GM18517 (cell line): ENCODE results near the gene ST6GALNAC3.

Source experiments
- ATAC-seq: cut with Tn5 transposase; IDR thresholded peaks from one replicate; pipeline ENCODE4 v1.9.1; 2021; ENCODE audit warnings: mild to moderate bottlenecking, moderate library complexity; ENCODE audit not compliant: unreplicated experiment

The ST6GALNAC3 gene

DNA sequence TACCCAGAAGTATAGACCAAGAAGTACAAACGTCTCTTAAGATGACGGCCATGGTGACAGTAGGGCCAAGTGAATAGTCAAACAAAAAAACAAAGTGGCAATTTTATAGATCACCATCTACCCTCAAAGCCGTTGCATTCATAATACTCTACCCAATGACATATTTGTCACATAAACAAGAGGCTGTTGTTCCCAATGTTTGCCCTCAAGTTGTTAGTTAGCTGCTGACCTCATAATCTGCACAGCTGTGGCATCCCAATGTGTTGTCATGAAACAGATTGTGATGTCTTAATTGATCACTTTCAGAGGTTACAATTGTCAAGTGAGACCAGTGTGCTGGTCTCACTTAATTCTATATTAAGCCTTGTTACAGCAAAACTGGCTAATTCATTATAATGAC, 333.8 kb downstream of the ST6GALNAC3 start:
- ATAC-seq = no peak

DNA sequence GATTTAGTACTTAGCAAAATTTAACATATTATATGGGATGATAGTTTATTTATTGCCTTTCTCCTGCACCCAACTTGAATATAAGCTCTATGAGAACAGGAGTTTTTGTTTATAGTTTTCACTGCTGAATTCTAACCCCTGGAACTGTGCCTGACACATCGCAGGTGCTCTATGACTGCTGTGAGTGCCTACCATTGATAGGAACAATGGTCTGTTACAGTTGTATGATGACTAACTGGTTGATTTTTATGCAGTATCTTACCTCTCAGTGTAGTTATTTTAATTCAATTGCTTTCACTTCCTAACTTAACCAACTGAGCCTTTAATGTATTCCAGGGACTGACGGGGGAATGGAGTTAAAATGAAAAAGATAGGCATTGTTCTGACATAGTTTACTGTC, 336.0 kb downstream of the ST6GALNAC3 start:
- no peak for ATAC-seq

DNA sequence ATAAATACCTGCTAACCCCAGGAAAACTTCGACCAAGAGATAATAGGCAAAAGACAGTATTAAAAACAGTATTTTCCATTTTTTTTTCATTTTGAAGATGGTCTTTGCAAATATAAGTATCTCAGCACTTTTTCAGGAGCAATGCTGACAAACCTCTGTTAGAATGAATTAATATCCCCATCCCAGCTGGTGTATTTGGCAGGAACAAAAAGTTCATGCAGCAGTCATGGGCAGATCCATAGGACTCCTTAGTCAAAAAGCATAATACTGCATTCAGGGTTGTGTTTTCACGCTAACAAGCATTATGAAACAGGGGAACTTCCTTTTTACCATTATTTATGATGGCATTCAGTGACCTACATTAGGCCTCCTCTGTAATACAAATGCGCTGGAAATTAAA, 344.0 kb downstream of the ST6GALNAC3 start:
- no peak for ATAC-seq

DNA sequence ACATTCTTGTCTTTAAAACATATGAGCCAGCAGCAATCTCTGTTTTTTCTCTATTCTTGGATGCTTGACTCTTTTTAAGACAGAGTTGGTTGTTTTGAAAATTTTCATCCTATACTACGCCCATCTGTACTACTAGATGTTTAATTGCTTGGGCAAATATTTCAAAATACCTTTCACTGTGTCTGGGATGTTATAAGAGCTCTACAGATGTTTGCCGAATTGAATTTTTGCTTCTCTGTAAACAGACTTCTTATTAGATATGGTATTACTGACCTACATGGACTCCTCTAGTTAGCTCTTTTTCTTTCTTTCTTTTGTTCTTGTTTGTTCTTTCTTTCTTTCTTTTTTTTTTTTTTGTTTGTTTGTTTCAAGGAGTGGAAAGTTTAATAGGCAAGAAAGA, 345.1 kb downstream of the ST6GALNAC3 start:
- ATAC-seq = no peak

DNA sequence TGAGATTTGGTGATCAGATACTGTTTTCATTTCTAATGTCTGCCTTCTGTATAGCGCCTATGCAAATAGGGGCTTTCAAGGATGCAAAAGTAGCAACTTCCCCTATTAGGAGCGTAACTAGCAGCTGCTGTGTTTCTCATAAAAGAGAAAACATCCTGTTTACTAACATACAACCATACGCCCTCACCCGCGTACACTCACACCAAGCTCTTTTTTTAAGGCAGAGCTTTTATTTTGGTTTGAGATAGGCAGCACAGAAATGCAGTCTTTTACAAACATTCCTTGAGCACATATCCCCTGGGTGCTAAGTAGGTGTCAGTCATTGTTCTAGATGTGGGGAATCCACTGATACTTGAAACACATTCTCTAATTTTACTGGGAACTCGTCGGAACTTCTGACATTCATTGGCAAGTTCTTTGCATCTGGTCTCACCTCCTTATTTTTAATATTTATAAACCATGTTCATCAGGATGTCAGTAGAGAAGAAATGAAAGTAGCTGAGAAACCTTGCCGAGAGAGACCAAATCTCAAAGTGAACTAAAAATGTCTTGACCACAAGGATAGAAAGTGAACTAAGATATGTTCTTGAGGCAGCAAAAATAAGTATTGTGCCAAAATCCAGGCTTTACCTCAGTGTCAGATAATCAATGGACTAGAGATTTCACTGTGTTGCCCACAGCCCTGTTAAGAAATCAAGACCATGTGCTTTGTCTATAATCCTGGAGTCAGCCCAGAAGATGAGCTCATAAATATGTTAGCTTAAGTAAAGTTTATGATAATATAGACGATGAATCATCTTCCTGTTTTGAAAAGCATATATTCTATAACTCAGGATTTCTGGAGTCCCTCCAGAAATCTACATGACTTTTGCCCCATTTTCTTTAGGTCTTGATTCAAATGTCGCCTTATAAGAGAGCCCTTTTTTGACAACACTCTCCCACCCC, 350.9 kb downstream of the ST6GALNAC3 start:
- ATAC-seq = no peak

DNA sequence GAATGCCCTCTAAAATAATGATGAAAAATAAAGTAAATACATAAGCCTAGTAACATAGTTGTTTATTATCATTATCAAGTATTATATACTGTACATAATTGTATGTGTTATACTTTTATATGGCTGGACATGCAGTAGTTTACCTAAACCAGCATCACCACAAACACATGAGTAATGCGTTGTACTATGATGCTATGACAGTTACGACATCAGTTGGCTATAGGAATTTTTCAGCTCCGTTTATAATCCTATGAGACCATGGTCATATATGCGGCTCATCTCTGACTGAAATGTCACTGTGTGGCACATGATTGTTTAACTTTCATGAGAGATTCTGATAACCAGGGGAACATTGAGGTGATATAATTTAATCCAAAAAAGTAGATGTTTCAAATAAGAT, 352.1 kb downstream of the ST6GALNAC3 start:
- no peak for ATAC-seq

DNA sequence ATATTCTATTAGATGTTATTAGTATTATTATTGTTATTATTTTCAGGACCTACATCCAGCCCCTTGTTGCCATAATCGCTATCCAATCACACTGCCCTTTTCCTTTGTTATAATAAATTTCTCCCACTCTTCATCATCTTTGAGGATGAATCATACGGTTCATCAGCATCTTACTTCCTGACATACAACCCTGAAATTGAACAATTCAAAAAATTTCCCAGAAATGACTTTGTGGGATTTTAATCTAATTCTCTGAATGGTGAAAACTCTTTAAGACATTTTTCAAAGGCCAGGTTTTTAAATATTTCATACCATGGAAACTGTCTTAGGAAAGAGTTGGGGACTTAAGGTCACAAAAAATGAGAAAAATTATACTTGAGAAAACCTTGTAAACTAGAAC, 353.5 kb downstream of the ST6GALNAC3 start:
- no peak for ATAC-seq

DNA sequence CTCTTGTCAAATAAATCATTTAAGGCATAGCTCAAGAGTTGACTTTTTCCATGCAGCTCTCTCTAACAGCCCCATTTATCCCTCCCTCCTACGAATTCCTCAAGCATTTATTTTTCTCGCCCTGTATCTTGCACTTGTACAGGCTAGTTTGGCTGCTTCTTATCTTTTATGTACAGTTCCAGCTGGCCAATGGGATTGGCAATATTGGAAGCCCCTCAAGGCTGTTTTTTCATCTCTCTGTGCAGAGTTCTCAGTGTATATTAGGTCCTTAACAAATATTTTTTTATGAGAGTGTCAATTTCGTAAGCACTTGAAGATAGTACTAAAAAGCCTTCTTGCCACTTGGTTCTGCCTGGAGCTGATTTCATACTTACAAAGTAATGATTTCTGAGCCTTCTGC, 356.0 kb downstream of the ST6GALNAC3 start:
- ATAC-seq = no peak

DNA sequence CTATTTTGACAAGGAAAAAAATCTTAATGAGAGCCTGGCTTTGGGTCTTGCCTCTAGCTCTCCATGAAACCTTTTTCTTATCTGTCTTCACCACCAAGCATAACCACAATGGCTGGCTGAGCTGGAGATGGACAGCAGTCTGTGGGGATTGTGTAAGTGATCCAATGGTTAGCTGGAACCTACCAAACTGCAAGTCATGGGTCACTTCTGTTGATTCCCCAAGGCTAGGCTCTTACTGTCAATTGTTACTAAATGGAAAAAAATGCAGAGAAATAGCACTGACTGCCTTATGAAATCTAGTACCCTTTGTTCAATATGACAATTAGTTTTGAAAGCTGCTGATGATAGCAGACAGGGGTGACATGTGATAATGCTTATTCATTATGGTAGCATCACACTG, 359.0 kb downstream of the ST6GALNAC3 start:
- ATAC-seq = no peak

DNA sequence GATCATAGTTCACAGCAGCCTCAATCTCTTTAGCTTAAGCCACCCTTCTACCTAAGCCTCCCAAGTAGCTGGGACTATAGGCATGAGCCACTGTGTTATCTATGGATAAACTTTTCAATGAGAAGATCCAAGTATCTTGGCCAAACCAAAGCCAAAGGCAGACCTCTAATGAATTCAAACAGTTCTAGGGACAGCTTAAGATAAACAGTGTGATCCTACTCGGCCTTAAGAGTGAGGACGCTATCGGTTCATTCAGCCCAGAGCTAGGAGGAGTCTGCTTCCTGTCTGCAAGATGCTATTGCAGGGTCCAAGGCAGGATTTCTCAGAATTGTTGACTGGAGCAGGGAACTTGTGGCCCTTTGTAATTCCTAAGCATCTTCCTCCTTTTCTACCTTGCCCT, 368.7 kb downstream of the ST6GALNAC3 start:
- ATAC-seq = no peak

DNA sequence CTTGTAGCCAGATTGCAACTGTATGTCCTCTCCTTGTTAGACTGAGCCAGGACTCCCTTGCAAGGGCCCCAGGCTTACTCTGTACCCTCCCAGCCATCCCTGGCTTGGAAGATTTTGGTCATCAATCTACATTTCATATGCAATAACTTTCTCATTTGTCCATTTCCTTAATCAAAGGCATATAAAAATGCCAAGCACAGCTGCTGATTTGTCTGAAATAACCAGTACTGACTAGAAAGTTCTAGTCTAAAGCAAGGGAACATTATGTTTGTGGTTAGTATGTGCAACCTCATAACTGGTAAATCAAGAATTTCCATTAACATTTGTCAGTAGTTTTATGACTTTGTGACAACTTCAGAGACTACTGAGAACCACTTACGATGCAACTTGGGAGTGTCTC, 370.2 kb downstream of the ST6GALNAC3 start:
- ATAC-seq = no peak

DNA sequence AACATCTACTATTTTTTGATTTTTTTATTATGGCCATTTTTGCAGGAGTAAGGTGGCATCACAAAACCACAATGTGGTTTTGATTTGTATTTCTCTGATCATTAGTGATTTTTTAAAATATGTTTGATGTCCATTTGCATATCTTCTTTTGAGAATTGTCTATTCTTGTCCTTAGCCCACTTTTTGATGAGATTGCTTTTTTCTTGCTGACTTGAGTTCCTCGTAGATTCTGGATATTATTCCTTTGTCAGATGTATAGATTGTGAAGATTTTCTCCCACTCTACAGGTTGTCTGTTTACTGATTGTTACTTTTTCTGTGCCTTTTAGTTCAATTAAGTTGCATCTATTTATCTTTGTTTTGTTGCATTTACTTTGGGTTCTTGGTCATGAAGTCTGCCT, 375.7 kb downstream of the ST6GALNAC3 start:
- ATAC-seq = no peak

DNA sequence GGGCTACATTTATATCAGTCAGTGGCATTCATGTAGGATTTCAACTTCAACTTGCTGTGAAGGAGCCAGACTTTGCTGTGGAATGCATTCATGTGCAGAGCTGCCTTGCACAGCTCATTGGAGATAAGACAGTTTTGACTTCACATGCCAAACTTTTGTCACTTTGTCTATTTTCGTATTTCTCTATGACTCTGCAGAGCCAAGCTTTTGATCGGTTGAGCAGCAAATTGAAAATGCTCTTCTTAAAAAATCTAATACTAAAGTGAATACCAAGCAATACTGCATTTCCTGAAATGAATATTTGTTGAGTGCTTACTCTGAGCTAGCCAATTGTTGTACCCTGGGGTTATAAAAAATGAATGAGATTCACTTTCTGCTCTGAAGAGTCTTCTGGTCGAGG, 388.7 kb downstream of the ST6GALNAC3 start:
- ATAC-seq = no peak

DNA sequence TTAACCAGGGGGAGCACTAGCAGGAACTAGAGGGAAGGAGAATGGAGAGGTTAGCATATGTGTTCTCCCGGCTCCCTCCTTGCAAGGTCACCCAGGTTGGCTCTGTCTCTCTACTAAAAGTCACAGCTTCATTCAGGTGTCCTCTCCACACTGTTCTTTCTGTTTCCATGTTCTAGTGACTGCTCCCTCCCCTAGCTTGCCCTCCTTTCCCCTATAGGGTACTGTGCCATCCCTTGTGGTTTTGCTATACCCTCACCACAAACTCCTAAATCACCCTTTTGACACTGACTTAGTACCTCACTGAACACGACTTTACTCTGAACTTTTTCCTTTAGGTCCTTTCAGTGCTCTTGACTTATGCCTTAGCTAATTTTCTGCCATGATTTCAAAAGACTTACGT, 389.3 kb downstream of the ST6GALNAC3 start:
- ATAC-seq = no peak

DNA sequence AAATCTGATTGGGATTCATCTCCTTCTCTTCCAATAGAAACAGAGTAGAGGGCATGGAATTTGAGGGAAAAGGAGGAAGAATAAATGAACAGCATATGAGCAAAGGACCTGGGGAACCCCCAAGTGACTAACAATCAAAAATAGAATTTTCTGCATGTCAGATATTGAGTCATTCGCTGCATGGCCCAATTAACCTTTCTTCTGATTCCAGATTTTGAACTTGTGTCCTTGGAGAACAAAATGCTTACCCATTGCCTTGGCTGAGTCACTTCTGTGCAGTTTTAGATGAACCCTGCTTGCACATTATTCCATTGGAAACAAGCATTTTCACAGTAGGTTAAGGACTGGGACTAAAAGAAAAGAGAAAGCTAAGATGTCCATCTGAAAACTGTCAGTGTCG, 390.5 kb downstream of the ST6GALNAC3 start:
- no peak for ATAC-seq

DNA sequence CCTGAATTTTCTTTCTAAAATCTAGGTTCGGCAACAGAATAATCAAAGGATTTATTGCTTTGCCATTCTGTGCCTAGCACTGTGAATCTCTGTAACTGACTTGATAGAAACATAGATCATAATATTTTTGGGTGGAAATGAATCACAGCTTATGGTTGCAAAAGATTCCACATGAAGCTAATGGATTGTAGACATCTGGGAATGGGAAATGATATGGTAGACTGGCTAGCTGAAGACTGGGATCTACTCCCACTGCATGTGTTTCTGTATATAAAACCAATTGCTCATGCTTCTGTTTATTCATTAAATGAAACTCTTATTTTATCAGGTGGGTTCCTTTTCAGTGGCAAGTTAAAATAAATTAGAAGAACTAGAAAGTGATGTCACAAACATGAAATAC, 395.6 kb downstream of the ST6GALNAC3 start:
- ATAC-seq = no peak

DNA sequence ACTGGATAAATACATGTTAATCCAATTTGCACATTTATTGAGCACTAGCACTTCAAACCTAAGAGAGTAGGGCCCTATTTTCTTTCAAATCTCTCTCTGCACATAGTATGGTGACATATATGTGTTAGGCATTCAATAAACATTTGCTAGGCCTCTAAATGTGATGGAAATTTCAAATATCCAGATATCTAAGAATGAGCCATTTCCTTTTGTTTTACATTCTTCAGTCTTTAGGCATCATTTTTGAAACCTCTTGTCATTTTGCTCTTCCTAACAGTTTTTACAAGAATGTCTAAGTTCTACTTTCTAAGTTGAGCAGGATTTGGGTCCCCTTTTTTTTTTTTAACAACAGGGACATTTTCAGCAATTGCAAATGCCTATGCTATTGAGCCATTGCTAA, 397.0 kb downstream of the ST6GALNAC3 start:
- ATAC-seq = no peak

DNA sequence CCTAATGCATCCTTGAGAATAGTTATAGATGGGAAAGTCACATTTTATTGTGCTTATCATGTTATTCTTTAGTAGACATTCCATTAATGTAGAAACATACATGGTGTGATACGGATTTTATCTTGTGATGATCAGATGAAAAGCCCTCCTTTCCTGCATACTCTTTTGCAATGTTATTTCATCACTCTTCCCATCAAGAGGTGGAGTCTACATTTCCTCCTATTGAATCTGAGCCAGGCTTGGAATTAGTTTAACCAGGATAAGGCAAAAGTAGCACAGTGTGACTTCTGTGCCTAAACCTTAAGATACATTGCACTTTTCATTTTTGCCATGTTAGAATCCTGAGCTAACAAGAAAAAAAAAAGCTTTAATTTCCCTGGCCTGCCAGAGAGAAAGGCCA, 399.0 kb downstream of the ST6GALNAC3 start:
- no peak for ATAC-seq

DNA sequence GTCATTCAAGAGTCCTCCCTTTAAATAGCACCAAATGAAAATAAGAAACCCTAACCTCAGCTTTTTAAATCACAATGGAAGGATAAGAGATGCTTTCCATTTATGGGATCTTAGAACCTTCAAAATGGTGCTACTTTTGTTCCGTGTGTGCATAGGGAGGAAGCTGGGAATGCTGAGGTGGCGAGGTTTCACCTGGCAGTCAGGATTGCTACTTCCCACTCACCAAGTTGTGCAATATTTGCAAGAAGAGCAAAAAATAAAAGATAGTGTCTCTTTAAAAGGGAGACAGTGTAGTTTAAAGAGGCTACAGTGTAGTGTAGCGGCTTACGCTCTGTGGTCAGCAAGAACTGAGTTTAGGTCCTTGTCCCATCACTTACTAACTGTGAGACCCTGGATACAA, 400.4 kb downstream of the ST6GALNAC3 start:
- ATAC-seq = no peak

DNA sequence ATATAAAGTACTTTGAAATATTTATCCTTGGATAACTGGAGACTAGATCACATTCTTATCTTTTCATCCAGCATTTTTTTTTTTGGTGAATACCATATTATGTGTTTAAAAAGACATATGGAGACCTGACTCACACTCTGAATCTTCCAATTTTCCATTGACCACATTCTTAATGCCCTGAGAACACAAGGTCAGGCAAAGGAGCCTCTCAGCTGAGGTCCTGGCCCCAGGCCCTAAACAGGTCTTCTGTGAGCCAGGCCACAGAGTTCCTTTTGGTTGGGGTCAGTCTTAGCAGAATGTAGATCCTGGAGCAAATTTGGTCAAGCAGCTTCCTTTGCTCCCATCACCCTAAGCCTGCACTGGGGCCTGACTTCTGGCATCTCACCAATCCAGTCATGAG, 402.6 kb downstream of the ST6GALNAC3 start:
- no peak for ATAC-seq

DNA sequence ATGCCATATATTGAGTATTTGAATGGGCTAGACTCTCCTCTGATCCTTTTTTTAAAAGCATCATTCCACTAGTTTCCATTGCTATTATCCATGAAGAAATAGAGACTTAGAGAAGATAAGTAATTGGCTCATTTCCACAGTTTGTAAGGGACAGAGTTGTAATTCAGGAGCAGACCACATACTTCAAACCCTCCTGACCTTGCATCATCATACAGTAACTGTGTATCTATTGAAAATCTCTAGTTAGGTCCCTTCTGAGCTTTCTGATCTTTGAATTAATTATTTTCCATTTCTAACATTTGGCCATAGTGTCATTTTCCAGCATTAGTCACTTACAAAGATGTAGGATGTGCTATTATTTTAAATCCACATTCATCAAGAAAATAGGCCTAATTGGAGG, 406.3 kb downstream of the ST6GALNAC3 start:
- ATAC-seq = no peak

DNA sequence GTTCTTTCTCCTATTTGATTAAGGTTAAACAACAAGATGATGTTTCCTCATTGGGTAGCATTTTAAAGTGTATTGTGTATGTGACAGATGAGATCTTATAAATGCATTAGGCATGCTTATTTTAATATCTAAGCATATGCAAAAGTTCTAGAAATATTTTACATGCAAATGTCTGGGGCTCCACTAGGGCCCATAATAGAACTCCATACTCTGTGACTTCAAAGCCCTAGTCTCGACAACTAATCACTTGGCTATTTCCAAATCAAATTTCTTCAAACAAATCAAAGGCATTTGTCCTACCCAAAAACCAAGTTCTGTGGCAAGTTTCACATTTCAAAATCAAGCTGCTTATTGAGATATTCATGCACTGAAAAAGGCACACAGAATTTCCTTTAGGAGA, 407.1 kb downstream of the ST6GALNAC3 start:
- ATAC-seq = no peak

DNA sequence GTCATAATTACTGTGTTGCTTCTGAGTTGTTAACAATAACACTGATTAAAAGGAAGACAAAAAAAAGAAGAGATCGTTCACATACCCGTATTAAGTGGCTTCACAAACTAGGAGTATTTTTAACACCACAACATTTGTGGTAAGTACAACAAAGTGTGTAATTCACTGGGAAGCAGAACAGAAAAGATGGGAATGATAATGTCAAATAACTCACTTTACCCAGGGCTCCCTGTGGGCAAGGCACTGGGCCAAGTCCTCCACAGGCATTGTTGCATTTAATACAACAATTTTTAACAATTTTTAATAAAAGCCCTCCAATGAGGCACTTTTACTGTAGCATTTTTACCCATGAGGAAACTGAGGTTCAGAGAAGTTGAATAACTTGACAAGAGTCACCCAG, 407.7 kb downstream of the ST6GALNAC3 start:
- ATAC-seq = no peak
